GM21619 (cell line): ENCODE measurements around the gene SKA3.
"Not testable (repeated sequence)": the region's sequence is repeated elsewhere in the genome, so short reads cannot be mapped to it uniquely, and the experiment has no call there.

Source experiments
- ATAC-seq: cut with Tn5 transposase; IDR thresholded peaks from one replicate; pipeline ENCODE4 v1.9.1; 2021; ENCODE audit not compliant: unreplicated experiment

The SKA3 gene

DNA sequence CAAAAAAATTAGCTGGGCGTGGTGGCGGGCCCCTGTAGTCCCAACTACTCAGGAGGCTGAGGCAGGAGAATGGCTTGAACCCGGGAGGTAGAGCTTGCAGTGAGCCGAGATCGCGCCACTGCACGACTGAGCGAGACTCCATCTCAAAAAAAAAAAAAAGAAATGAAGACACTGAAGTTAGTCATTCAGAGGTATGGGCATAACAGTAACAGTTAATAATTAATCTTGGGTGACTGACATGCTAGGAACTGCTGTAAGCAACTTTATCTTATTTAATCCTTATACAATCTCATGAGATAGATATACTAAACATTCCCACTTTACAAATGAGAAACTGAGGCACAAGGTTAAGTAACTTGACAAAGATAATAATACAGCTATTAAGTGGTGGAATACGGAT lies 4.9 kb downstream of the SKA3 start:
- ATAC-seq, result no peak

GRCh38 chr13:21165606-21166005 lies 10.7 kb downstream of the SKA3 start:
- ATAC-seq, result not testable (repeated sequence)

DNA sequence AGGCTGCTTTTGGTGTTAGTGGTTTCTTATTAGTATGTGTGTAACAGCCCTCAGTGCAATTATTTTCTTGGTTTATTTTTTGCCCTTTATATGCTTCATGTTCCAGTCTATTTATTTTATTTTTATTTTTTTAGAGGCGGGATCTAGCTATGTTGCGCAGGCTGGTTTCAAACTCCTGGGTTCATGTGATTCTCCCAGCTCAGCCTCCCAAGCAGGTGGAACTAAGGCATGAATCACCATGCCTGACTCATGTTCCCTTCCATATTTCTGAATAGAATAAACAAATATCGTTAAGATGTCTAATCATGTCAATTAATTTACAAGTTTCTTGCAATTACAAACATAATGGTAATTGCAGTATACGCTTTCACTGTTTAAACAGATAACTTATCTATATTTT lies 11.7 kb downstream of the SKA3 start:
- no peak for ATAC-seq

GRCh38 chr13:21152251-21152899 lies 24.0 kb downstream of the SKA3 start:
- no peak for ATAC-seq

DNA sequence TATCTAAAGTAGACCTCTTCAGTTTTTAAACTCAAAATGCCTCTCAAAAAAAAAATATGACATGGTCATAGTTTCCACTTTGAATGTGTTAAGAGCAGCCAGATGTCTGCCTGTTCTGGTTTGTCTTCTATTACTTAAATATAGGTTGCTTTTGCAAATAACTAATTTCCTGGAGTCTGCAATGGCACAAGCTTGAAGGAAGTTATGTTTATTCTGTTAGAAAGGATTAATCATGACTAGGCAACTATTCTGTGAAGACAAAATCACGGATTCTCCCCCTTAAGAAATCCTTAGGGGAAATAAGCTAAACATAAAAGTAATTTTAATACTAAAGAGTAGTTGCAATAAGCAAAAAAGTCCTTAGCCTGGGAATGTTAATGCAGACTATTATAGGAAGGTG lies 26.3 kb downstream of the SKA3 start:
- ATAC-seq, result no peak

- ATAC-seq, result no peak
Measured at GRCh38 chr13:21149568-21149967, 26.8 kb downstream of the SKA3 start.

- ATAC-seq, result no peak
Measured at GRCh38 chr13:21148557-21149258, 27.6 kb downstream of the SKA3 start.

DNA sequence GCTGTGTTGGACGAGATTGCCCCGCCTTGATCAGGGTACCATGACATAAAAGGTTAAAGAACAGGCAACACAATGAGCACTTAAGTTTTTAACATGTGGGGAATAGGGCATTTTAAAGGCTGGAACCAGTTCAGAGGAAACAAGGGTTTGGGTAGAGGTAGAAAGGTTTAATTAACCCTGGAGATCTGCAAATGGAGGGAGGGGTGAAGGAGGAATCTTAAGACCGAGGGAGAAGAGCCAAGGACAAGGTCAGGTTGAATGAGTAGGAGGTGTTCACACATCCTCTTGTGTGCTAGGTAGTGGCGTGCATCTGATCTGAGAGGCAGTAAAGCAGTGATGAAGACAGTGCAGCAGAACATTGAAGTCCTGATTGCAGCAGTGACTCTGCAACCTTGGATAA lies 28.5 kb downstream of the SKA3 start:
- no peak for ATAC-seq

GRCh38 chr13:21142766-21143165 lies 33.6 kb downstream of the SKA3 start:
- no peak for ATAC-seq

DNA sequence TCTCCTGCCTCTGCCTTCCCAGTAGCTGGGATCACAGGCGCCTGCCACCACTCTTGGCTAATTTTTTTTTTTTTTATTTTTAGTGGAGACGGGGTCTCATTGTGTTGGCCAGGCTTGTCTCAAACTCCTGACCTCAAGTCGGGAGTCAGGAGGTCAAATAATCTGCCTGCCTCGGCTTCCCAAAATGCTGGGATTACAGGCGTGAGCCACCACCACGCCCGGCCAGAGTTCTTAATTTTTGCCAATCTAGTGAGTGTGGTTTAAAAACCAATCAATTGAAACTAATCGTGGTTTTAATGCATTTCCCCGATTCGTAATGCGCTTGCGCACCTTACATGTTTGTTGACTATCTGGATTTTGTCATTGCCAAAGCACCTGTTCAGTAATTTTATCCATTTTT lies 37.0 kb downstream of the SKA3 start:
- ATAC-seq, result no peak

- no peak for ATAC-seq
Measured at GRCh38 chr13:21138561-21138960, 37.8 kb downstream of the SKA3 start.

DNA sequence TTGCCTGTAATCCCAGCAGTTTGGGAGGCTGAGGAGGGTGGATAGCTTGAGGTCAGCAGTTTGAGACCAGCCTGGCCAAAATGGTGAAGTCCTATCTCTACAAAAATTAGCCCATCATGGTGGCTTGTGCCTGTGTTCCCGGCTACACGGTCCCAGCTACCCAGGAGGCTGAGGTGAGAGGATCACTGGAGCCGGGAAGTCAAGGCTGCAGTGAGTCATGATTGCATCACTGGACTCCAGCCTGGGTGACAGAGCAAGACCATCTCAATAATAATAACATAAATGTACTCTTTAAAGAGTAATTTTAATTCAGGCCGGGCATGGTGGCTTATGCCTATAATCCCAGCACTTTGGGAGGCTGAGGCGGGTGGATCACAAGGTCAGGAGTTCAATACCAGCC lies 38.7 kb downstream of the SKA3 start:
- ATAC-seq, result no peak

GRCh38 chr13:21135833-21136232 lies 40.5 kb downstream of the SKA3 start:
- not testable (repeated sequence) for ATAC-seq

- no peak for ATAC-seq
Measured at GRCh38 chr13:21134475-21134874, 41.9 kb downstream of the SKA3 start.

- ATAC-seq, result no peak
Measured at GRCh38 chr13:21133077-21133476, 43.3 kb downstream of the SKA3 start.

- no peak for ATAC-seq
Measured at GRCh38 chr13:21130116-21130515, 46.2 kb downstream of the SKA3 start.

GRCh38 chr13:21124852-21125251 lies 51.5 kb downstream of the SKA3 start:
- ATAC-seq, result no peak

DNA sequence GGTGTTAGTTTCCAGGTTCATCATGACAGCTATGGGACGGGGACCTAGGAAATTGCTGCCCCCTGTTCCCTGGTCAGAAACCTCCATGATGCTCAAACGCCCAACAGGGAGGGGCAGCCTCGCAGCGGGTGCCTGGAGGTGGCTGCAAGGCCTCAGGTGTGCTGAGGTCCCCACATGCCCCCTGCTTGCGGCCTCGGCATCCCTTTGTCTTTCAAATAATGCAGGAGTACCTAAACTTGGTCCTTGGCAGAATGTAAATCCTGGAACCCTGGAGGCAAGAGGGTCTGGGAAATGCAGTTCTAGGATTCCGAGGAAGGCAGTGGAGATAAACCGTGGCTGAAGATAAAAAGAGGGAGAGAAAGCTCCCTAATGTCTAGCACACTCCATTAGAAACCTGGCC lies 52.4 kb downstream of the SKA3 start:
- no peak for ATAC-seq

- ATAC-seq, result no peak
Measured at GRCh38 chr13:21121616-21122015, 54.7 kb downstream of the SKA3 start.

DNA sequence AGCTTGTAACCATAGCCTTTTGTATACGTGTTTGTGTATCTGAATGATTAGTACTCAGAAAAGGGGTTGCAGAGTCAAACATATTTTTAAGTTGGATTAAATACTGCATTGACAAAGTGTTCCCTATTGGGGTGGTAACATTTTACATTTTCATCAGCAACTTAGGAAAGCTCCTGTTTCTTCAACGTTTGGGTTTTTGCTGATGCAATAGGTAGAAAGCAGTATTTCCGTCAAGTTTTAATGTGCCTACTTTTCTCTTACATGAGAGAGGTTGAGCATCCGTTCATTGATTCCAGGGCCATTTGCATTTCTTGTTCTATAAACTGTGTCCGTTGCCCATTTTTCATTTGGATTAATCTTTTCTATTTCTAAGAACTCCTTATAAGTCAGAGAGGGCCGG lies 56.2 kb downstream of the SKA3 start:
- no peak for ATAC-seq

- no peak for ATAC-seq
Measured at GRCh38 chr13:21119526-21119925, 56.8 kb downstream of the SKA3 start.

DNA sequence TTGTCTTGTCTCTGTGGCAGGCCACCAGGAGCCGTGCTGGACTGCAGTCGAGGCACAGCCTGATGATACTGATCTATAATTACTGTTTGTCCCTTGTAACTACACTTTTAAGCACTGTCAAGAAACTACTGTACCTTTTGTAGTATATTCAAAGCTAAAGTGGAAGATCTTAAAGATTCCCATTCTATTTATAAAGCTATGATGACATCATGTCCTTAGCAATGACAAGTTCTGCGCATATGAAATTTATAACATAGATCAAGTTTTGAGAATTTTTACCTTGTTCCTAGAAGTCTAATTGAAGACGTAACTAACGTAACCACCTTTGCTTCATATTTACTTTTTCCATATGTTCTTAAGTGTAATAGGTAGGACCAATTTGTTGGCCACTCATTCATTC lies 58.2 kb downstream of the SKA3 start:
- no peak for ATAC-seq
